ENCODE data around the gene SMARCC2. TPM values are rescaled to one million over a fixed set of nuclear protein-coding genes. Genes with fewer than 3 reads are reported as not detected.

SMARCC2 gene
- total and polyA plus RNA-seq, 11 donors = 21.4 to 83.5 (median 65.9) TPM

DNA sequence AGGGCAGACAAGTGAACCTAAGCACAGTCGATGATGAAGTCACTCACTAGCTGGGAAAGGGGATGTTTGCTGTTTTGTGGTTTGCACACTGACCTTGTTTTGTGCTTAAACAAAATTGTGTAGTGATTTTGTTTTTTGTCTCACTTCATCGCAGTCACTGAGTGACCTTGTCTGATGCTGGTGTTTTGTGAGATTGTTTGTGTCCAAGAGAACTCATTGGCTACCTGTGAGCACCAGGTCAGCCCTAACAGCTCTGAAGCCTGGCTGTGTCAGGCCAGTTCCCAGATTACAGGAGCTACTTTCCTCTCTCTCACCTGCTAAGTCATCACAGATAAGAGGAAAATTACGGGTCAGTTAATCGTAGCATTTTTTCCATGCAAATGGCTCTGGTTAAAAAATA is 65.2 kb downstream of the SMARCC2 start:
- ATAC-seq = no peak
- WGBS, 4 donors = 84 to 87% (median 86%) methylated on average over 4 of the region's 4 CpGs
- no peak overlapping the region for H3K27ac ChIP-seq

DNA sequence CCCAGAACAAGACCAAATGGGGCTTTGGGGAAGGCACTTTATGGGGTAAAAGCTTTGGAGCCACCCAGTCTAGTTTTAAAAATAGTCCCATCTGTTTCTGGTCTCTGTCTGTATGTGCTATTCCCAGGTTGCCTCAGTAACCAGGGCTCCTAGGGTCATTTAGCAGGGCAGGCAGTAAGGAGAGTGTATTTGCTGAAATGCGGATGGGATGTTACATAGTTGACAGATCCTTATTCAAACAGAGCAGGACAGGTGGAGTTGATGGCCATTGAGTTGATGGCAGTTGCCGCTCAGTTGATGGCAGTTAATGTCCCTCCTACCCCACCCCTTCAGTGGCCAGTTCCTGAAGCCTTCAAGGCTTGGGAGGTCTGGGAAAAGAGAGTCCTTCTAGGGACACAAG is 66.6 kb downstream of the SMARCC2 start:
- 51 to 72% (median 55%) methylated on average over 2 of the region's 2 CpGs for whole genome bisulfite sequencing, 4 donors
- TF ChIP-seq POLR2A (IDR thresholded peaks at IDR 0.05) = no peak
- TF ChIP-seq, protein P1, sequence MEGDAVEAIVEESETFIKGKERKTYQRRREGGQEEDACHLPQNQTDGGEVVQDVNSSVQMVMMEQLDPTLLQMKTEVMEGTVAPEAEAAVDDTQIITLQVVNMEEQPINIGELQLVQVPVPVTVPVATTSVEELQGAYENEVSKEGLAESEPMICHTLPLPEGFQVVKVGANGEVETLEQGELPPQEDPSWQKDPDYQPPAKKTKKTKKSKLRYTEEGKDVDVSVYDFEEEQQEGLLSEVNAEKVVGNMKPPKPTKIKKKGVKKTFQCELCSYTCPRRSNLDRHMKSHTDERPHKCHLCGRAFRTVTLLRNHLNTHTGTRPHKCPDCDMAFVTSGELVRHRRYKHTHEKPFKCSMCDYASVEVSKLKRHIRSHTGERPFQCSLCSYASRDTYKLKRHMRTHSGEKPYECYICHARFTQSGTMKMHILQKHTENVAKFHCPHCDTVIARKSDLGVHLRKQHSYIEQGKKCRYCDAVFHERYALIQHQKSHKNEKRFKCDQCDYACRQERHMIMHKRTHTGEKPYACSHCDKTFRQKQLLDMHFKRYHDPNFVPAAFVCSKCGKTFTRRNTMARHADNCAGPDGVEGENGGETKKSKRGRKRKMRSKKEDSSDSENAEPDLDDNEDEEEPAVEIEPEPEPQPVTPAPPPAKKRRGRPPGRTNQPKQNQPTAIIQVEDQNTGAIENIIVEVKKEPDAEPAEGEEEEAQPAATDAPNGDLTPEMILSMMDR (IDR thresholded peaks at IDR 0.05) = no peak
- Histone ChIP-seq H3K27me3 (no peaks in the 10 kb centered on the region), H3K36me3 (peaks cover 0 to 40% (median 19%) of the 10 kb centered on the region in 9 donors), H3K27ac (peak overlapping the region in 8 of 12 donors; percentile 5 to 65 (median 30)), H3K9me3 (no peaks in the 10 kb centered on the region), H3K4me1 (peaks cover 8 to 78% (median 49%) of the 10 kb centered on the region in 12 donors), H3K4me3 (no peak overlapping the region)
- ATAC-seq (no peak), DNase-seq (no peak)
- intact Hi-C loops (cut with DNase I) = loop anchor here in 5 of 10 donors (5.0 to 10.0 kb wide), 4 partner anchors 35 to 342 kb away; partner anchors contain the start of genes SPRYD4 (in 4 of the 5), CNPY2 (in 1 of the 5) and MYL6 (in 1 of the 5)

More for the DNA sequence above, 65.2 kb downstream of the SMARCC2 start:
- no peak for DNase-seq
- Histone ChIP-seq H3K9me3 (no peaks in the 10 kb centered on the region), H3K27me3 (no peaks in the 10 kb centered on the region), H3K36me3 (peaks cover 0 to 40% (median 19%) of the 10 kb centered on the region in 9 donors), H3K4me1 (peaks cover 8 to 77% (median 42%) of the 10 kb centered on the region in 12 donors), H3K4me3 (no peak overlapping the region)
- intact Hi-C loops (cut with DNase I) = loop anchor here in 5 of 10 donors (5.0 to 10.0 kb wide), 4 partner anchors 33 to 341 kb away; partner anchors contain the start of genes SPRYD4 (in 4 of the 5), CNPY2 (in 1 of the 5) and MYL6 (in 1 of the 5)
- TF ChIP-seq, protein P1 (IDR thresholded peaks at IDR 0.05) = no peak
- no peak for TF ChIP-seq POLR2A (IDR thresholded peaks at IDR 0.05)

DNA sequence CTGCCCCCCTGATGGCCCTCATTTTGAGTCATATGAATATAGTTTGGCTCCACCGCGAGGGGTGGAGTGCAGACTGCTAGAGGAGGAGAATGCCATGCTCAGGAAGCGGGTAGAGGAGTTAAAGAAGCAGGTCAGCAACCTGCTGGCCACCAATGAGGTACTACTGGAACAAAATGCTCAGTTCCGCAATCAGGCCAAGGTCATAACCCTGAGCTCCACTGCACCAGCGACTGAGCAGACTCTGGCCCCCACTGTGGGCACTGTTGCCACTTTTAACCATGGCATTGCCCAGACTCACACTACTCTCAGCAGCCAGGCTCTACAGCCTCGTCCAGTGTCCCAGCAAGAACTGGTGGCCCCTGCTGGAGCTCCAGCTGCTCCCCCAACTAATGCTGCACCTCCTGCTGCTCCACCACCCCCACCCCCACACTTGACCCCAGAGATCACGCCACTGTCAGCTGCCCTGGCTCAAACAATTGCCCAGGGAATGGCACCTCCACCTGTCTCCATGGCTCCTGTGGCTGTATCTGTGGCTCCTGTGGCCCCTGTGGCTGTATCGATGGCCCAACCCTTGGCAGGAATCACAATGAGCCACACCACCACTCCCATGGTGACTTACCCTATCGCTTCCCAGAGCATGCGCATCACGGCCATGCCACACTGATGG is 67.9 kb downstream of the SMARCC2 start:
- no peaks in the 10 kb centered on the region for H3K27me3 ChIP-seq
- intact Hi-C loops (cut with DNase I) = loop anchor here in 5 of 10 donors (2.0 to 10.0 kb wide), 5 partner anchors 36 to 343 kb away; partner anchors contain the start of genes SPRYD4 (in 4 of the 5), CNPY2 (in 1 of the 5) and MYL6 (in 1 of the 5)
- WGBS, 4 donors = 76 to 96% (median 84%) methylated on average over 6 to 11 of the region's 11 CpGs
- H3K27ac ChIP-seq = peak overlapping the region in 3 of 12 donors; percentile 11 to 31 (median 17)
- H3K4me1 ChIP-seq = peaks cover under 1 to 66% (median 37%) of the 10 kb centered on the region in 12 donors
- peaks cover 0 to 40% (median 19%) of the 10 kb centered on the region in 9 donors for H3K36me3 ChIP-seq
- DNase-seq = no peak
- no peaks in the 10 kb centered on the region for H3K9me3 ChIP-seq
- TF ChIP-seq, protein P1 (IDR thresholded peaks at IDR 0.05) = no peak
- no peak for TF ChIP-seq POLR2A (IDR thresholded peaks at IDR 0.05)
- ATAC-seq = no peak
- H3K4me3 ChIP-seq = no peak overlapping the region

Data from heart left ventricle (tissue), 16 donors.